Endothelial cell of umbilical vein (primary cell): ENCODE measurements around the gene DAB2IP. TPM values are rescaled to one million over a fixed set of nuclear protein-coding genes. Genes with fewer than 3 reads are reported as not detected.

Experiments
- BruUV-seq: library from RNA; stranded (reverse); fragments of 400-500 nt; replicated peaks from 2 replicates; lab custom pipeline; 2021; lab: Mats Ljungman, UMichigan
- CTCF ChIA-PET: fragments of 300-600, 350-600 bp; sonication (Branson Sonifier 250); formaldehyde crosslinking; loops from one replicate; lab custom pipeline; 2021; ENCODE audit warnings: antibody characterized with exemption, inconsistent platforms; lab: Charles Lee
- POLR2A ChIA-PET: fragments of 300-600, 350-600 bp; sonication (Branson Sonifier 250); formaldehyde crosslinking; loops from one replicate; lab custom pipeline; 2021; ENCODE audit warnings: antibody characterized with exemption, inconsistent platforms; lab: Charles Lee
- DNase-seq: peaks from one replicate; pipeline ENCODE4 v3.0.0-alpha.2; 2011; ENCODE audit warnings: low read depth, low spot score
- FAIRE-seq: peaks from 2 replicates; lab custom pipeline; 2011; peaks lifted over from hg19 to GRCh38; lab: Jason Lieb, UNC
- H2AFZ ChIP-seq: 2 replicates; pipeline ENCODE4 v1.6.0; 2012; ENCODE audit warnings: low read depth, low read length, control low read depth, inconsistent platforms
- H3K27ac ChIP-seq: 2 replicates; pipeline ENCODE4 v1.5.1; 2011; ENCODE audit warnings: low read depth, mild to moderate bottlenecking, control low read depth, low read length, moderate library complexity; ENCODE audit not compliant: insufficient read depth
- H3K27me3 ChIP-seq, 2 experiments: 2 replicates each; pipeline versions ENCODE4 v1.6.0 to v1.6.1; 2011; ENCODE audit warnings: low read length in 2 of 2, mixed read lengths in 1 of 2; ENCODE audit not compliant: control insufficient read depth in 2 of 2, insufficient read depth in 2 of 2
- H3K36me3 ChIP-seq, 2 experiments: 2 replicates in 1 of 2; 3 replicates in 1 of 2; pipeline ENCODE4 v1.5.1; 2011; ENCODE audit warnings: low read length in 2 of 2, mild to moderate bottlenecking in 1 of 2, moderate library complexity in 1 of 2; ENCODE audit not compliant: control insufficient read depth in 2 of 2, insufficient read depth in 2 of 2; ENCODE audit errors: extremely low read depth in 1 of 2
- H3K4me1 ChIP-seq: 3 replicates; pipeline ENCODE4 v1.5.1; 2011; ENCODE audit warnings: mild to moderate bottlenecking, low read length; ENCODE audit not compliant: control insufficient read depth, insufficient read depth; ENCODE audit errors: extremely low read depth
- H3K4me2 ChIP-seq: 2 replicates; pipeline ENCODE4 v1.6.1; 2011; ENCODE audit warnings: low read length, control low read depth, mixed read lengths; ENCODE audit not compliant: insufficient read depth
- H3K4me3 ChIP-seq, 3 experiments: fragments of 200-600 bp in 1 of 3; sonication (generic), shearing (Covaris generic) in 1 of 3; replicated peaks in 1 of 3; 2 replicates each; pipeline ENCODE4 v1.5.1; 2011 to 2016; ENCODE audit warnings: control low read depth in 3 of 3, low read length in 3 of 3, mild to moderate bottlenecking in 2 of 3, inconsistent platforms in 1 of 3, low read depth in 1 of 3, moderate library complexity in 1 of 3; ENCODE audit not compliant: insufficient read depth in 1 of 3
- H3K79me2 ChIP-seq: 2 replicates; pipeline ENCODE4 v1.6.0; 2012; ENCODE audit warnings: low read length, inconsistent platforms; ENCODE audit not compliant: control insufficient read depth, insufficient read depth
- H3K9ac ChIP-seq: replicated peaks from 2 replicates; pipeline ENCODE3; 2011; ENCODE audit warnings: low read length, control low read depth; ENCODE audit not compliant: insufficient read depth; ENCODE audit errors: extremely low read depth
- H3K9me1 ChIP-seq: replicated peaks from 3 replicates; pipeline ENCODE4 v1.6.0; 2011; ENCODE audit warnings: mild to moderate bottlenecking, low read length; ENCODE audit not compliant: control insufficient read depth, insufficient read depth; ENCODE audit errors: extremely low read depth
- H3K9me3 ChIP-seq: replicated peaks from 2 replicates; pipeline ENCODE4 v1.5.1; 2012; ENCODE audit warnings: low read length, inconsistent platforms; ENCODE audit not compliant: control insufficient read depth, insufficient read depth
- H4K20me1 ChIP-seq: replicated peaks from 2 replicates; pipeline ENCODE3; 2011; ENCODE audit warnings: mild to moderate bottlenecking, low read length; ENCODE audit not compliant: control insufficient read depth, insufficient read depth; ENCODE audit errors: extremely low read depth
- CTCF ChIP-seq, 2 donors: IDR thresholded peaks; 1 replicate in 1 of 2; 2 replicates in 1 of 2; pipeline ENCODE4 v1.5.1; 2011; ENCODE audit warnings: low read length in 2 of 2, mild to moderate bottlenecking in 2 of 2, moderate library complexity in 2 of 2, control low read depth in 1 of 2, inconsistent platforms in 1 of 2, low read depth in 1 of 2; ENCODE audit not compliant: insufficient read depth in 1 of 2; ENCODE audit errors: extremely low read depth in 1 of 2
- FOS ChIP-seq: IDR thresholded peaks from 2 replicates; pipeline ENCODE4 v1.6.1; 2011; ENCODE audit warnings: mild to moderate bottlenecking, low read length, moderate library complexity, borderline replicate concordance; ENCODE audit not compliant: insufficient read depth
- GATA2 ChIP-seq: IDR thresholded peaks from 2 replicates; pipeline ENCODE4 v1.7.0; 2011; ENCODE audit warnings: low read depth, mild to moderate bottlenecking, moderate library complexity, mixed read lengths, low read length; ENCODE audit not compliant: insufficient read length, insufficient read depth
- JUN ChIP-seq: IDR thresholded peaks from 2 replicates; pipeline ENCODE4 v1.6.1; 2011; ENCODE audit warnings: borderline replicate concordance, low read depth; ENCODE audit not compliant: insufficient read length, insufficient read depth
- MYC ChIP-seq: IDR thresholded peaks from one replicate; pipeline ENCODE4 v1.6.1; 2011; ENCODE audit warnings: mild to moderate bottlenecking, low read depth, low read length
- POLR2A ChIP-seq: IDR thresholded peaks from 2 replicates; pipeline ENCODE4 v1.6.1; 2012; ENCODE audit warnings: low read depth, mild to moderate bottlenecking, control low read depth, low read length
- POLR2AphosphoS5 ChIP-seq: IDR thresholded peaks from 2 replicates; pipeline ENCODE4 v1.6.1; 2012; ENCODE audit warnings: low read depth, mild to moderate bottlenecking, control low read depth, low read length, moderate library complexity; ENCODE audit not compliant: insufficient read depth
- dilution Hi-C: fragments of 300-500 bp; cut with MboI; formaldehyde crosslinking; loops from one replicate; pipeline ENCODE4 v1.15.0; 2019; ENCODE audit warnings: low sequenced_read_pairs; ENCODE audit not compliant: extremely low pct_ligation_motif_present
- intact Hi-C: fragments of 100-400 bp; cut with micrococcal nuclease; formaldehyde crosslinking; loops from one replicate; pipeline ENCODE4 v1.10.0; 2022
- polyA plus RNA-seq, 4 experiments: library from polyadenylated mRNA; depleted of rRNA in 3 of 4; stranded (reverse) in 3 of 4; unstranded in 1 of 4; fragments of >200 nt; gene quantifications; 2 replicates each; pipeline versions ENCODE4 v1.2.1 to v1.2.3, GENCODE V29; 2011 to 2012; ENCODE audit warnings: missing spikeins in 1 of 4
- total RNA-seq: library from RNA; stranded (reverse); gene quantifications from 2 replicates; pipeline ENCODE4 v1.2.3, GENCODE V29; 2021

DAB2IP gene
- total and polyA plus RNA-seq, 2 donors (not counting 3 experiments of a cell fraction or from before 2014, with no cell fraction given) = 29.2 to 53.6 TPM

GRCh38 chr9:121753802-121754654 lies 102.6 kb downstream of the DAB2IP start:
- H3K27me3 ChIP-seq = no peaks in the 10 kb centered on the region
- no peak overlapping the region for H2AFZ ChIP-seq
- no peak overlapping the region for H3K9ac ChIP-seq
- no peaks in the 10 kb centered on the region for H3K9me3 ChIP-seq
- H3K4me2 ChIP-seq = no peak overlapping the region
- H3K36me3 ChIP-seq = peaks cover 2 to 5% of the 10 kb centered on the region in 2 experiments
- no TSS peak for BruUV-seq
- peaks cover 5% of the 10 kb centered on the region for H3K79me2 ChIP-seq
- H4K20me1 ChIP-seq = no peaks in the 10 kb centered on the region
- peaks cover 13% of the 10 kb centered on the region for H3K4me1 ChIP-seq
- dilution Hi-C loops (no loop called here), intact Hi-C loops (loop anchor here (1.0 to 2.0 kb wide), 2 partner anchors 11 to 43 kb away; no protein-coding TSS in a partner anchor)
- H3K4me3 ChIP-seq = no peak overlapping the region
- DNase-seq (peak; percentile 55), FAIRE-seq (peak; percentile 84)
- TF ChIP-seq MYC = no peak
- TF ChIP-seq JUN = no peak
- no peak for TF ChIP-seq FOS
- peak; percentile 23 for TF ChIP-seq GATA2
- TF ChIP-seq POLR2A = no peak
- TF ChIP-seq CTCF (IDR thresholded peaks at IDR 0.05; ENCODE audit: extremely low read depth in 1 of 2, insufficient read depth in 1 of 2, low read depth in 1 of 2, low read length in 2 of 2) = no peak
- peak; percentile 55 for TF ChIP-seq POLR2AphosphoS5
- ChIA-PET CTCF (interaction anchor here (0.8 to 1.8 kb wide), 4 partner anchors 10 to 237 kb away, joined by 3 to 6 read pairs (median 4); no protein-coding TSS in a partner anchor), POLR2A (no interaction called here)
- no peaks in the 10 kb centered on the region for H3K9me1 ChIP-seq
- peak overlapping the region; percentile 58 for H3K27ac ChIP-seq
